HepG2 (cell line): ENCODE measurements around the gene NATD1. TPM values are rescaled to one million over a fixed set of nuclear protein-coding genes. Genes with fewer than 3 reads are reported as not detected.

Experiments
- ATAC-seq: fragments of 200-7000 bp; cut with Tn5 transposase; 3 replicates; pipeline ENCODE4 v1.9.1; 2020; ENCODE audit warnings: mild to moderate bottlenecking, moderate library complexity
- BruUV-seq: library from RNA; stranded (reverse); fragments of 400-500 nt; replicated peaks from 2 replicates; lab custom pipeline; 2021; lab: Mats Ljungman, UMichigan
- CTCF ChIA-PET: fragments of 300-600 bp; formaldehyde crosslinking; extraction: SDS; loops from one replicate; lab custom pipeline; 2021; ENCODE audit warnings: low total read pairs, inconsistent platforms, low intra/inter-chr PET ratio; lab: Yijun Ruan, JAX
- POLR2A ChIA-PET: fragments of 350-600 bp; sonication (Branson Sonifier 250); formaldehyde crosslinking; loops from one replicate; lab custom pipeline; 2020; ENCODE audit warnings: antibody characterized with exemption, inconsistent platforms; lab: Yijun Ruan, JAX
- DNase-seq: peaks from one replicate; pipeline ENCODE4 v3.0.0-alpha.2; 2015; ENCODE audit warnings: low spot score
- FAIRE-seq: peaks from 3 replicates; lab custom pipeline; 2011; peaks lifted over from hg19 to GRCh38; lab: Jason Lieb, UNC
- H2AFZ ChIP-seq: one replicate; pipeline ENCODE4 v1.6.1; 2011; ENCODE audit warnings: low read length, inconsistent platforms
- H3K27ac ChIP-seq: fragments of 300-600 bp; 3 replicates; pipeline ENCODE4 v1.8.0; 2011; ENCODE audit warnings: mixed run types, mild to moderate bottlenecking, mixed read lengths, low read length, inconsistent platforms; ENCODE audit not compliant: insufficient read depth; ENCODE audit errors: extremely low read length
- H3K27me3 ChIP-seq, 2 experiments: fragments of 200-600 bp in 1 of 2; 2 replicates in 1 of 2; 3 replicates in 1 of 2; pipeline versions ENCODE4 v1.6.0 to v1.8.0; 2011; ENCODE audit warnings: low read length in 2 of 2, mild to moderate bottlenecking in 2 of 2, moderate library complexity in 2 of 2, inconsistent platforms in 1 of 2; ENCODE audit not compliant: insufficient read depth in 2 of 2, control insufficient read depth in 1 of 2
- H3K36me3 ChIP-seq, 2 experiments: fragments of 200-600 bp in 1 of 2; replicated peaks in 1 of 2; 2 replicates in 1 of 2; 3 replicates in 1 of 2; pipeline versions ENCODE4 v1.5.1 to v1.8.0; 2011; ENCODE audit warnings: low read length in 2 of 2, inconsistent platforms in 1 of 2; ENCODE audit not compliant: insufficient read depth in 2 of 2, control insufficient read depth in 1 of 2
- H3K4me1 ChIP-seq: 2 replicates; pipeline ENCODE4 v1.5.1; 2012; ENCODE audit warnings: low read length, inconsistent platforms; ENCODE audit not compliant: insufficient read depth
- H3K4me2 ChIP-seq: 2 replicates; pipeline ENCODE4 v1.6.0; 2011; ENCODE audit warnings: low read depth, low read length, inconsistent platforms
- H3K4me3 ChIP-seq, 3 experiments: fragments of 200-600 bp in 1 of 3; sonication (generic), shearing (Covaris generic) in 1 of 3; replicated peaks in 1 of 3; 2 replicates each; pipeline ENCODE4 v1.5.1; 2011 to 2016; ENCODE audit warnings: low read length in 3 of 3, inconsistent platforms in 2 of 3, low read depth in 2 of 3, mild to moderate bottlenecking in 2 of 3, control low read depth in 1 of 3, mixed read lengths in 1 of 3; ENCODE audit not compliant: insufficient read depth in 1 of 3
- H3K79me2 ChIP-seq: one replicate; pipeline ENCODE4 v1.6.1; 2011; ENCODE audit warnings: low read length, inconsistent platforms; ENCODE audit not compliant: insufficient read depth
- H3K9ac ChIP-seq: 2 replicates; pipeline ENCODE4 v1.6.0; 2011; ENCODE audit warnings: mild to moderate bottlenecking, low read depth, low read length, inconsistent platforms; ENCODE audit not compliant: insufficient read depth
- H3K9me3 ChIP-seq: 2 replicates; pipeline ENCODE4 v1.5.1; 2012; ENCODE audit warnings: mild to moderate bottlenecking, low read length
- H4K20me1 ChIP-seq: 2 replicates; pipeline ENCODE4 v1.6.0; 2011; ENCODE audit warnings: inconsistent platforms, mild to moderate bottlenecking, low read length, moderate library complexity; ENCODE audit not compliant: insufficient read depth
- EHMT2 ChIP-seq: fragments of 200-600 bp; sonication (generic); IDR thresholded peaks from 2 replicates; pipeline ENCODE4 v1.7.0; 2017; ENCODE audit warnings: antibody characterized with exemption, low read depth, low read length, borderline replicate concordance
- ETV6 ChIP-seq: sonication (generic); formaldehyde crosslinking; conservative IDR thresholded peaks from 2 replicates; pipeline ENCODE4 v1.4.0; 2020; ENCODE audit warnings: missing genetic modification reagents
- GATAD1 ChIP-seq: IDR thresholded peaks from 2 replicates; pipeline ENCODE4 v1.6.1; 2016; ENCODE audit warnings: missing genetic modification reagents, missing compliant biosample characterization
- JUND ChIP-seq: sonication (generic); formaldehyde crosslinking; IDR thresholded peaks from 2 replicates; pipeline ENCODE4 v1.8.0; 2022; ENCODE audit warnings: mild to moderate bottlenecking, missing genetic modification reagents
- NFE2L2 ChIP-seq: fragments of 150-350 bp; IDR thresholded peaks from 2 replicates; pipeline ENCODE4 v1.6.1; 2014; ENCODE audit warnings: low read length
- RELA ChIP-seq: sonication (generic); formaldehyde crosslinking; IDR thresholded peaks from 2 replicates; pipeline ENCODE4 v1.4.0; 2020; ENCODE audit warnings: missing genetic modification reagents
- RFX3 ChIP-seq: IDR thresholded peaks from 2 replicates; pipeline ENCODE4 v1.6.1; 2016; ENCODE audit warnings: missing biosample characterization, missing genetic modification reagents
- SNAI1 ChIP-seq: sonication (generic); formaldehyde crosslinking; IDR thresholded peaks from 2 replicates; pipeline ENCODE4 v1.5.0; 2020; ENCODE audit warnings: mild to moderate bottlenecking, missing genetic modification reagents, borderline replicate concordance
- ZBTB7B ChIP-seq: sonication (generic); formaldehyde crosslinking; IDR thresholded peaks from 2 replicates; pipeline ENCODE4 v1.4.0; 2020; ENCODE audit warnings: missing genetic modification reagents
- ZNF12 ChIP-seq: sonication (generic); formaldehyde crosslinking; IDR thresholded peaks from 2 replicates; pipeline ENCODE4 v1.5.0; 2020; ENCODE audit warnings: missing genetic modification reagents
- ZNF713 ChIP-seq: sonication (generic); formaldehyde crosslinking; IDR thresholded peaks from 2 replicates; pipeline ENCODE4 v1.4.0; 2020; ENCODE audit warnings: mild to moderate bottlenecking, missing genetic modification reagents
- ZNF792 ChIP-seq: IDR thresholded peaks from 2 replicates; pipeline ENCODE4 v1.6.1; 2016
- WGBS: methylation state at CpG from one replicate; pipeline ENCODE4 v1.1.6; 2017; ENCODE audit warnings: low lambda C conversion rate; 5-methylcytosine and 5-hydroxymethylcytosine counted together
- in situ Hi-C: cut with HindIII; loops from 2 replicates; pipeline ENCODE4 v1.10.0; 2017; ENCODE audit warnings: low pct_unique_long_range_greater_than_20kb; ENCODE audit not compliant: extremely low pct_ligation_motif_present
- intact Hi-C: fragments of 100-400 bp; cut with micrococcal nuclease; formaldehyde crosslinking; loops from one replicate; pipeline ENCODE4 v1.10.0; 2022; ENCODE audit not compliant: unreplicated experiment
- polyA plus RNA-seq, 8 experiments: library from polyadenylated mRNA; depleted of rRNA in 3 of 8; stranded (reverse) in 7 of 8; unstranded in 1 of 8; fragments of >200 nt; fragmentation: Illumina TruSeq in 4 of 8; extraction: Trizol in 4 of 8; gene quantifications; 2 replicates each; pipeline versions ENCODE4 v1.2.1 to v1.2.3, GENCODE V29; 2011 to 2016; ENCODE audit warnings: low read depth in 4 of 8, missing spikeins in 1 of 8, mixed read lengths in 1 of 8; ENCODE audit not compliant: insufficient read depth in 1 of 8
- total RNA-seq, 5 experiments: library from RNA; depleted of rRNA; stranded (reverse); fragments of >200 nt; fragmentation: Illumina TruSeq; extraction: Trizol; gene quantifications; 2 replicates each; pipeline ENCODE4 v1.2.3, GENCODE V29; 2016; ENCODE audit warnings: low read depth in 1 of 5

Gene NATD1
- total and polyA plus RNA-seq, 2 of the 13 experiments (the other 11 are each of a cell fraction or from before 2014, with no cell fraction given) = 0.31 to 2.3 TPM

DNA sequence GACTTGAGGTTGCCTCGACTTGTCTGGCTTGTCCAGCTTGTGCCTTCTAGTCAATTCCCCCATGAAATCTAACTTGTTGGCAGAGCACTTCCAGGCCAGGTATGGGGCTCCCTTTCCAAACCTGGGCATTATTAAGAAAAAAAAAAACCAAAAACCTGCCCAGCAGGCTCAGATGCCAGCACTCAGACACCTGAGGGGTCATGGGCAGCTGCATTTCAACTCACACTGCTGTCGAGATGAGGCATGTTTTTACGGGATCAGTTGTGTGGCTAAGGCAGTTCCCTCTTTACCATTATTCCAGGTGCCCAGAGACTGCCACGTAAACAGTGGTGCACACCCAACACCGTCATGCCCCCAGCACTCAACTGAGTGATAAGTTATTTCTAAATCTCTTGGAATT is 57.1 kb downstream of the NATD1 start (continued):
- TF ChIP-seq JUND (CRISPR knock-in tag) (no peak), ZNF792 (CRISPR knock-in tag) (no peak), EHMT2 (no peak), GATAD1 (CRISPR knock-in tag) (no peak), ZNF713 (CRISPR knock-in tag) (no peak), ZNF12 (CRISPR knock-in tag) (no peak), ZBTB7B (CRISPR knock-in tag) (no peak), RELA (CRISPR knock-in tag) (no peak)

DNA sequence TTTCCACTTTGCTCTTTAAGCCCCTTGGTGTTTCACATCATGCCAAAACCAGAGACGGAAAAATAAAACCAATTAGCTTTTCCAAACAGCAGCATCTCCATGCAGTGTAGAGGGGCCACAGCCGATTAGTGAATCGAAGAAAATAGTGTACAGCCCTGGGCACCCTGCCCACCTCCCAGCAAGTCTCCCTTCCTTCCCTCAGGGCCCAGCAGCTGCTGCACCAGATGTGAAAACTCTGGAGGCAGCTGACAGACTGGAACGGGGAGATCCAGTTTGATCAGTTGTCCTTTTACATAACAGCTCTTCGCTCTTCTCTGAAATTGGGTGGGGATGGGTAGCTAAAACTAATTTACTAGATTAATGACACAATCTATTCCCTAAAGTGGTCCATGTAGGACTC is 58.5 kb downstream of the NATD1 start:
- in situ Hi-C loops = no loop called here
- DNase-seq (no peak), FAIRE-seq (no peak), ATAC-seq (no peak)
- WGBS = 97% methylated on average over 5 of the region's 5 CpGs
- H2AFZ ChIP-seq = no peak overlapping the region
- no peaks in the 10 kb centered on the region for H3K4me1 ChIP-seq
- no TSS peak for BruUV-seq
- peaks cover 9% of the 10 kb centered on the region for H3K79me2 ChIP-seq
- H3K4me2 ChIP-seq = no peak overlapping the region
- H3K9ac ChIP-seq = no peak overlapping the region
- H3K27ac ChIP-seq = no peak overlapping the region
- peaks cover 9 to 32% of the 10 kb centered on the region in 2 experiments; a peak in 4 of 5 replicates for H3K36me3 ChIP-seq
- no peaks in the 10 kb centered on the region for H3K27me3 ChIP-seq
- no peaks in the 10 kb centered on the region for H3K9me3 ChIP-seq
- no peak overlapping the region for H3K4me3 ChIP-seq
- peaks cover 7% of the 10 kb centered on the region; the same call in 1 of the 2 replicates for H4K20me1 ChIP-seq
- TF ChIP-seq NFE2L2 (no peak), ETV6 (CRISPR knock-in tag) (no peak), RFX3 (CRISPR knock-in tag) (no peak), SNAI1 (CRISPR knock-in tag) (no peak)
- CTCF ChIA-PET = no interaction called here
- POLR2A ChIA-PET = no interaction called here
- intact Hi-C loops = no loop called here
